ENCODE data around the gene WDFY4.

DNA sequence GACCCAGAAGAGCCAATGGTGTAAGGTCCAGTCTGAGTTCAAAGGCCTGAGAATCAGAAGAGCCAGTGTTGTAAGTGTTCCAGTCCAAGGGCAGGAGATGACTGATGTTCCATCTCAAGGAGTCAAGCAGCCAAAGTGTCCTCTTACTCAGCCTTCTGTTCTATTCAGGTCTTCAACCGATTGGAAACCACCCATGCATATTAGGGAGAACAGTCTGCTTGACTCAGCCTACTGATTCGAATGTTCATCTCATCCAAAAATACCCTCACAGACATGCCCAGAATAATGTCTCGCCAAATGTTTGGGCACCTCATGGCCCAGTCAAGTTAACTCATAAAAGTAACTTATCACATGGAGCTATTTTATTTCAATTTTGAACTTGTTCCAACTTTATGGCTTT is 2.9 kb upstream of the WDFY4 start:
- TF ChIP-seq RFX5 (IDR thresholded peaks at IDR 0.05; ENCODE audit: low read length), result no peak
- TF ChIP-seq, protein P1, sequence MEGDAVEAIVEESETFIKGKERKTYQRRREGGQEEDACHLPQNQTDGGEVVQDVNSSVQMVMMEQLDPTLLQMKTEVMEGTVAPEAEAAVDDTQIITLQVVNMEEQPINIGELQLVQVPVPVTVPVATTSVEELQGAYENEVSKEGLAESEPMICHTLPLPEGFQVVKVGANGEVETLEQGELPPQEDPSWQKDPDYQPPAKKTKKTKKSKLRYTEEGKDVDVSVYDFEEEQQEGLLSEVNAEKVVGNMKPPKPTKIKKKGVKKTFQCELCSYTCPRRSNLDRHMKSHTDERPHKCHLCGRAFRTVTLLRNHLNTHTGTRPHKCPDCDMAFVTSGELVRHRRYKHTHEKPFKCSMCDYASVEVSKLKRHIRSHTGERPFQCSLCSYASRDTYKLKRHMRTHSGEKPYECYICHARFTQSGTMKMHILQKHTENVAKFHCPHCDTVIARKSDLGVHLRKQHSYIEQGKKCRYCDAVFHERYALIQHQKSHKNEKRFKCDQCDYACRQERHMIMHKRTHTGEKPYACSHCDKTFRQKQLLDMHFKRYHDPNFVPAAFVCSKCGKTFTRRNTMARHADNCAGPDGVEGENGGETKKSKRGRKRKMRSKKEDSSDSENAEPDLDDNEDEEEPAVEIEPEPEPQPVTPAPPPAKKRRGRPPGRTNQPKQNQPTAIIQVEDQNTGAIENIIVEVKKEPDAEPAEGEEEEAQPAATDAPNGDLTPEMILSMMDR (IDR thresholded peaks at IDR 0.05), result no peak
- TF ChIP-seq TAF1 (IDR thresholded peaks at IDR 0.05; ENCODE audit: borderline replicate concordance, low read depth, low read length), result no peak
- no peak for TF ChIP-seq RCOR1 (IDR thresholded peaks at IDR 0.05; ENCODE audit: low read length)
- TF ChIP-seq TCF12 (IDR thresholded peaks at IDR 0.05), result no peak
- no peak for TF ChIP-seq NRF1 (IDR thresholded peaks at IDR 0.05; ENCODE audit: low read depth, low read length)
- TF ChIP-seq USF1 (IDR thresholded peaks at IDR 0.05; ENCODE audit: borderline replicate concordance, low read depth), result no peak
- TF ChIP-seq GATA2 (CRISPR knock-in tag; IDR thresholded peaks at IDR 0.05), result no peak
- no peak for TF ChIP-seq RXRA (IDR thresholded peaks at IDR 0.05; ENCODE audit: borderline replicate concordance, low read depth)
- no peak for TF ChIP-seq MAX (IDR thresholded peaks at IDR 0.05; ENCODE audit: low read depth)
- TF ChIP-seq POLR2AphosphoS5 (IDR thresholded peaks at IDR 0.05; ENCODE audit: low read depth, low read length), result no peak
- no peak for TF ChIP-seq YY1 (IDR thresholded peaks at IDR 0.05; ENCODE audit: low read depth)
- TF ChIP-seq, protein P2, sequence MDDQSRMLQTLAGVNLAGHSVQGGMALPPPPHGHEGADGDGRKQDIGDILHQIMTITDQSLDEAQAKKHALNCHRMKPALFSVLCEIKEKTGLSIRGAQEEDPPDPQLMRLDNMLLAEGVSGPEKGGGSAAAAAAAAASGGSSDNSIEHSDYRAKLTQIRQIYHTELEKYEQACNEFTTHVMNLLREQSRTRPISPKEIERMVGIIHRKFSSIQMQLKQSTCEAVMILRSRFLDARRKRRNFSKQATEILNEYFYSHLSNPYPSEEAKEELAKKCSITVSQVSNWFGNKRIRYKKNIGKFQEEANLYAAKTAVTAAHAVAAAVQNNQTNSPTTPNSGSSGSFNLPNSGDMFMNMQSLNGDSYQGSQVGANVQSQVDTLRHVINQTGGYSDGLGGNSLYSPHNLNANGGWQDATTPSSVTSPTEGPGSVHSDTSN (IDR thresholded peaks at IDR 0.05), result no peak
